Caco-2 (cell line): Measurements from ENCODE around the gene SRSF7. TPM values are rescaled to one million over a fixed set of nuclear protein-coding genes. Genes with fewer than 3 reads are reported as not detected.

ENCODE experiments used
- total RNA-seq: library from RNA; stranded (reverse); gene quantifications from 2 replicates; pipeline ENCODE4 v1.2.3, GENCODE V29; 2022

Gene SRSF7
- total RNA-seq, 1 experiment from 2014 or later: 233 TPM

Other genes with a start within 250 kb of the SRSF7 start
- gene HNRNPLL, start 148.4 kb downstream of the SRSF7 start, total RNA-seq: 58.0 and 59.4 TPM in 2 replicates
- gene GALM, start 85.2 kb downstream of the SRSF7 start, total RNA-seq: 48.5 and 48.7 TPM in 2 replicates
- 21.3 and 24.2 TPM in 2 replicates for gene GEMIN6, start 26.8 kb upstream of the SRSF7 start, total RNA-seq
- 18.3 and 20.6 TPM in 2 replicates for gene DHX57, start 124.6 kb upstream of the SRSF7 start, total RNA-seq
- 4.8 and 5.5 TPM in 2 replicates for gene MORN2, start 124.6 kb upstream of the SRSF7 start, total RNA-seq
- gene ARHGEF33, start 138.5 kb upstream of the SRSF7 start, total RNA-seq: 0.26 TPM in 1 of 2 replicates, not detected in the other